ENCODE data around the gene SLC39A11. TPM values are rescaled to one million over a fixed set of nuclear protein-coding genes. Genes with fewer than 3 reads are reported as not detected.

The SLC39A11 gene
- total RNA-seq, 1 experiment from 2014 or later = 15.2 TPM

DNA sequence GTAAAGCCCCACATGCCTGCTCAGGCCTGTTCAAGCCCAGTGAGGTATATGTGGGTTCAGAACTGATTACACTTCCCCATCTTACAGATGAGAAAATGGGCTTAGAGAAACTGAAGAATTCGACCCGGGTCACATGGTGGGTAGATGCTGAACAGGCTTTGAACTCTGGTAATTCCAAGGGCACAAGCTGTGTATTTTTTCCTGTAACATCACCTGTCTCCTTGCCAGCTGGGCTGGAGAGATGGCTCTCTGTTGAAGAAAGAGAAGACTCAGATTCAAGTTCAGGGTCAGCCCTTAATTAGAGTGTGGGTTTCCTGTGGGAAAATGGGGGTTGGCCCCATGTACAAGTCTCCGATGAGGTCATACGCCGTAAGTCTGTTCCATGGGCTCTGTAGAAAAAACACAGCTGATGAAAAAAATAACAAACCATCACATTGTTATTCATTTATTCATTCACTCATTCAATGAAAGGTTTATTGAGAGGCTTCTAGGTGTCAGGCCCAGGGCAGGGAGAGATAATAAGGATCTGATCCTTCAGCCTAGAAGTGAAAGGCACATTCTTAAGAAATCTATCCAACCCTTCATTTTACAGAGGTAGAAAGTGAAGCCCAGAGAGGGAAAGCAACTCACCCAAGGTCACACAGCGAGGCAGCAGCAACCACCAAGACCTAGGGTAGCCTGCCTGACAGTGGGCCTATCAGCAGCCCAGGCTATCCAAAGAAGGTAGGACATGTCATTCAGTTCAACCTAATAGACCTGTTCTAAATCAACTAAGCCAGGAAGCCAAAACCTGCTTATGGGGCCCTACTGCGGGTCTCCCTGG is 488.9 kb downstream of the SLC39A11 start:
- Histone ChIP-seq H2BK120ac (ENCODE audit: low read depth, low read length, poor library complexity, severe bottlenecking) (no peak overlapping the region), H2BK15ac (ENCODE audit: low read depth, low read length) (no peak overlapping the region), H3K79me2 (ENCODE audit: insufficient read depth, low read length) (no peaks in the 10 kb centered on the region), H3K4ac (ENCODE audit: low read depth, low read length) (no peak overlapping the region), H3K27me3 (ENCODE audit: insufficient read depth, low read length) (no peaks in the 10 kb centered on the region), H3K79me1 (ENCODE audit: insufficient read depth, low read depth, low read length, poor library complexity, severe bottlenecking) (no peaks in the 10 kb centered on the region), H3K23ac (ENCODE audit: insufficient read length, low read depth, low read length) (no peak overlapping the region), H4K8ac (replicated peaks; ENCODE audit: insufficient read length, low read depth, low read length) (no peak overlapping the region), H3T11ph (ENCODE audit: low read length) (no peak overlapping the region), H4K20me1 (ENCODE audit: control insufficient read depth, insufficient read depth, insufficient read length) (no peaks in the 10 kb centered on the region), H3K9ac (ENCODE audit: extremely low read depth, insufficient read length, low read length) (no peak overlapping the region), H3K56ac (ENCODE audit: insufficient read length, low read depth, low read length) (no peak overlapping the region), H3K9me3 (ENCODE audit: control insufficient read depth, low read depth, low read length) (no peaks in the 10 kb centered on the region), H2BK12ac (ENCODE audit: insufficient read length, low read depth, low read length) (no peak overlapping the region), H4K91ac (ENCODE audit: insufficient read length, low read depth, low read length) (no peak overlapping the region), H3K23me2 (ENCODE audit: insufficient read length, low read depth, low read length, poor library complexity, severe bottlenecking) (no peaks in the 10 kb centered on the region), H3K27ac (ENCODE audit: insufficient read length, low read depth, low read length) (no peak overlapping the region), H2AFZ (ENCODE audit: low read length) (no peak overlapping the region), H3K4me1 (ENCODE audit: insufficient read depth, low read length) (0 out of 2 replicates have a peak, but pooled peaks cover under 1% of the 10 kb centered on the region), H3K4me2 (ENCODE audit: insufficient read depth, insufficient read length, low read length) (peak overlapping the region; percentile 1), H4K5ac (ENCODE audit: insufficient read length, low read depth, low read length) (no peak overlapping the region), H2BK20ac (ENCODE audit: low read depth, low read length, poor library complexity, severe bottlenecking) (no peak overlapping the region), H2AK5ac (ENCODE audit: insufficient read length, low read length) (no peak overlapping the region), H3K14ac (ENCODE audit: insufficient read depth, low read length) (no peak overlapping the region), H3K18ac (ENCODE audit: insufficient read length, low read depth, low read length) (no peak overlapping the region), H2BK5ac (ENCODE audit: insufficient read length, low read length) (no peak overlapping the region)
- Mint-ChIP-seq H3K4me3 (no peak overlapping the region), H3K9me3 (peaks cover 0 to 4% of the 10 kb centered on the region in 2 experiments; a peak in 3 of 5 replicates), H3K4me1 (peaks cover 24 to 30% of the 10 kb centered on the region in 2 experiments), H3K27ac (no peak overlapping the region), H3K27me3 (ENCODE audit: low read depth) (peaks cover 46% of the 10 kb centered on the region), H3K36me3 (ENCODE audit: insufficient read depth in 1 of 3, low read depth in 3 of 3) (no peaks in the 10 kb centered on the region; a peak in 1 of 7 replicates)
- WGBS (ENCODE audit: extremely low coverage, insufficient read length, low lambda C conversion rate) = no CpG with 5 or more reads among the region's 7 CpGs
- no peak for DNase-seq
- TF ChIP-seq, protein P1, sequence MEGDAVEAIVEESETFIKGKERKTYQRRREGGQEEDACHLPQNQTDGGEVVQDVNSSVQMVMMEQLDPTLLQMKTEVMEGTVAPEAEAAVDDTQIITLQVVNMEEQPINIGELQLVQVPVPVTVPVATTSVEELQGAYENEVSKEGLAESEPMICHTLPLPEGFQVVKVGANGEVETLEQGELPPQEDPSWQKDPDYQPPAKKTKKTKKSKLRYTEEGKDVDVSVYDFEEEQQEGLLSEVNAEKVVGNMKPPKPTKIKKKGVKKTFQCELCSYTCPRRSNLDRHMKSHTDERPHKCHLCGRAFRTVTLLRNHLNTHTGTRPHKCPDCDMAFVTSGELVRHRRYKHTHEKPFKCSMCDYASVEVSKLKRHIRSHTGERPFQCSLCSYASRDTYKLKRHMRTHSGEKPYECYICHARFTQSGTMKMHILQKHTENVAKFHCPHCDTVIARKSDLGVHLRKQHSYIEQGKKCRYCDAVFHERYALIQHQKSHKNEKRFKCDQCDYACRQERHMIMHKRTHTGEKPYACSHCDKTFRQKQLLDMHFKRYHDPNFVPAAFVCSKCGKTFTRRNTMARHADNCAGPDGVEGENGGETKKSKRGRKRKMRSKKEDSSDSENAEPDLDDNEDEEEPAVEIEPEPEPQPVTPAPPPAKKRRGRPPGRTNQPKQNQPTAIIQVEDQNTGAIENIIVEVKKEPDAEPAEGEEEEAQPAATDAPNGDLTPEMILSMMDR (conservative IDR thresholded peaks at IDR 0.05) = no peak
